Stomach (tissue), 19 donors: Measurements from ENCODE around the gene TAS2R5. TPM values are rescaled to one million over a fixed set of nuclear protein-coding genes. Genes with fewer than 3 reads are reported as not detected.
"Not testable (repeated sequence)": the region's sequence is repeated elsewhere in the genome, so short reads cannot be mapped to it uniquely, and the experiment has no call there.

Source experiments
- DNase-seq, 2 donors: peaks; one replicate each; pipeline versions ENCODE4 v3.0.0 to v3.0.0-alpha.2; 2013 to 2019
- H3K27ac ChIP-seq, 5 donors: fragments of 200-600 bp in 4 of 5; sonication (generic) in 4 of 5; one replicate each; pipeline ENCODE4 v1.5.1; 2013 to 2019; ENCODE audit warnings: mild to moderate bottlenecking in 1 of 5, moderate library complexity in 1 of 5
- H3K27me3 ChIP-seq, 3 donors: fragments of 200-600 bp; sonication (generic); one replicate each; pipeline ENCODE4 v1.5.1; 2017 to 2019; ENCODE audit warnings: mixed run types in 1 of 3
- H3K36me3 ChIP-seq, 4 donors: fragments of 200-600 bp; sonication (generic); 1 replicate in 3 of 4; 2 replicates in 1 of 4; pipeline ENCODE4 v1.5.1; 2016 to 2019
- H3K4me1 ChIP-seq, 4 donors: fragments of 200-600 bp; sonication (generic); one replicate each; pipeline ENCODE4 v1.5.1; 2016 to 2019
- H3K4me3 ChIP-seq, 4 donors: fragments of 200-600 bp; sonication (generic) in 3 of 4; one replicate each; pipeline ENCODE4 v1.5.1; 2016 to 2019; ENCODE audit warnings: mild to moderate bottlenecking in 1 of 4
- H3K9me3 ChIP-seq, 4 donors: fragments of 200-600 bp; sonication (generic); one replicate each; pipeline ENCODE4 v1.5.1; 2016 to 2019
- CTCF ChIP-seq, 7 experiments: fragments of 450-650 bp in 4 of 7; fragments of 200-600 bp in 3 of 7; sonication (generic) in 3 of 7; IDR thresholded peaks; one replicate each; pipeline ENCODE4 v1.5.1; 2016 to 2019; ENCODE audit warnings: antibody characterized with exemption in 7 of 7, control low read depth in 2 of 7, mild to moderate bottlenecking in 1 of 7
- EP300 ChIP-seq: sonication (generic); formaldehyde crosslinking; IDR thresholded peaks from one replicate; pipeline ENCODE4 v1.6.1; 2017; ENCODE audit warnings: antibody characterized with exemption
- POLR2A ChIP-seq, 4 donors: fragments of 450-650 bp; IDR thresholded peaks; one replicate each; pipeline ENCODE4 v1.6.1; 2016; ENCODE audit warnings: antibody characterized with exemption in 4 of 4, control low read depth in 2 of 4, mild to moderate bottlenecking in 1 of 4, moderate library complexity in 1 of 4
- POLR2AphosphoS5 ChIP-seq, 3 donors: sonication (generic); formaldehyde crosslinking; IDR thresholded peaks; one replicate each; pipeline ENCODE4 v1.6.1; 2016; ENCODE audit warnings: antibody characterized with exemption in 3 of 3
- WGBS, 5 donors: extraction: QIAGEN DNeasy Blood & Tissue Kit in 3 of 5; methylation state at CpG; one replicate each; pipeline versions ENCODE4 v1.1.5 to v1.1.7; 2013 to 2018; 5-methylcytosine and 5-hydroxymethylcytosine counted together
- intact Hi-C: fragments of 100-400 bp; cut with DNase I; formaldehyde crosslinking; loops from one replicate; pipeline ENCODE4 v1.15.1; 2023; ENCODE audit warnings: low total_unique reads
- long read RNA-seq, 10 donors: transcript quantifications; one replicate each; lab custom pipeline, GENCODE V29; 2026
- polyA plus RNA-seq, 3 donors: library from polyadenylated mRNA; stranded (reverse); fragments of 200-250 nt; gene quantifications; one replicate each; pipeline ENCODE4 v1.2.3, GENCODE V29; 2013
- total RNA-seq, 5 donors: library from RNA; depleted of rRNA; stranded (reverse); fragments of >200 nt; gene quantifications; one replicate each; pipeline versions ENCODE4 v1.1.0 to v1.2.3, GENCODE V29; 2014 to 2016
- donor health status: healthy with polysubstance abuse.
- donor health status: Bipolar disorder and iron deficiency.
- donor health status: healthy.

Gene TAS2R5
- total RNA-seq = 10 to 100 TPM in 1 of 5 donors, 1 to 10 TPM in 3, not detected in 1; 4.4 to 45.5 (median 9.0) TPM
- 1 to 10 TPM in 1 of 3 donors, under 1 TPM in 1, not detected in 1; 0.92 to 1.1 TPM for polyA plus RNA-seq
- long read RNA-seq, donor 1, partial matches to known transcripts = 0 of 1 reads
- long read RNA-seq, donor 1, other reads (novel, unspliced or antisense) = 0 of 1 reads
- long read RNA-seq, donor 2, transcript TAS2R5-201 (1 exons, 1,151 nt) = major isoform, 5 of 5 reads
- long read RNA-seq, donor 2, partial matches to known transcripts = 0 of 5 reads
- long read RNA-seq, donor 2, other reads (novel, unspliced or antisense) = 0 of 5 reads
- long read RNA-seq, donor 3, partial matches to known transcripts = 0 of 1 reads
- long read RNA-seq, donor 3, other reads (novel, unspliced or antisense) = 0 of 1 reads
- long read RNA-seq, donor 4, partial matches to known transcripts = 0 of 1 reads
- long read RNA-seq, donor 4, other reads (novel, unspliced or antisense) = 0 of 1 reads
- long read RNA-seq, donor 5 = 0 reads
- long read RNA-seq, donor 6, partial matches to known transcripts = 0 of 3 reads
- long read RNA-seq, donor 6, other reads (novel, unspliced or antisense) = 0 of 3 reads
- long read RNA-seq, donor 7 = 0 reads
- long read RNA-seq, donor 8, partial matches to known transcripts = 0 of 2 reads
- long read RNA-seq, donor 8, other reads (novel, unspliced or antisense) = 0 of 2 reads
- long read RNA-seq, donor 9 = 0 reads
- long read RNA-seq, donor 10, partial matches to known transcripts = 0 of 1 reads
- long read RNA-seq, donor 10, other reads (novel, unspliced or antisense) = 0 of 1 reads

GRCh38 chr7:141789917-141790316 is at the start of gene TAS2R5:
Gene TAS2R5, plus strand, starts transcription at chr7:141790217. Its CDS starts 145 bp downstream, at chr7:141790362.
- Histone ChIP-seq H3K4me1 (no peaks in the 10 kb centered on the region), H3K36me3 (peaks cover 0 to 31% (median 24%) of the 10 kb centered on the region in 4 donors), H3K4me3 (no peak within 1 kb of the TSS), H3K27me3 (no peaks in the 10 kb centered on the region), H3K27ac (no peak within 1 kb of the TSS), H3K9me3 (no peaks in the 10 kb centered on the region)
- TF ChIP-seq POLR2AphosphoS5 (IDR thresholded peaks at IDR 0.05) (no peak), CTCF (IDR thresholded peaks at IDR 0.05) (no peak), EP300 (no peak), POLR2A (IDR thresholded peaks at IDR 0.05) (no peak)
- WGBS, 5 donors = 75 to 96% (median 87%) methylated on average over 5 of the region's 5 CpGs
- intact Hi-C loops = no loop called here
- DNase-seq = no peak

GRCh38 chr7:141742229-141742628 is 47.8 kb upstream of the TAS2R5 start:
- Histone ChIP-seq H3K27me3 (no peaks in the 10 kb centered on the region), H3K4me3 (no peak overlapping the region), H3K27ac (no peak overlapping the region), H3K9me3 (no peaks in the 10 kb centered on the region), H3K36me3 (peaks cover 42 to 78% (median 73%) of the 10 kb centered on the region in 4 donors), H3K4me1 (peaks cover 15 to 41% (median 27%) of the 10 kb centered on the region in 4 donors)
- intact Hi-C loops = no loop called here
- no peak for TF ChIP-seq EP300
- TF ChIP-seq POLR2AphosphoS5 (IDR thresholded peaks at IDR 0.05) = no peak
- no peak for TF ChIP-seq POLR2A (IDR thresholded peaks at IDR 0.05)
- no peak for TF ChIP-seq CTCF (IDR thresholded peaks at IDR 0.05)
- WGBS, 5 donors = 41 to 77% (median 63%) methylated on average over 1 of the region's 1 CpG
- no peak for DNase-seq

- no peaks in the 10 kb centered on the region for H3K27me3 ChIP-seq
- TF ChIP-seq POLR2A (IDR thresholded peaks at IDR 0.05) (no peak), POLR2AphosphoS5 (IDR thresholded peaks at IDR 0.05) (no peak)
- intact Hi-C loops = no loop called here
- WGBS, 5 donors = 83 to 92% (median 88%) methylated on average over 2 of the region's 2 CpGs
- no peak overlapping the region for H3K4me3 ChIP-seq
- DNase-seq = no peak
- H3K9me3 ChIP-seq = no peaks in the 10 kb centered on the region
- peaks cover 5 to 32% (median 17%) of the 10 kb centered on the region in 4 donors for H3K4me1 ChIP-seq
- no peak overlapping the region for H3K27ac ChIP-seq
- H3K36me3 ChIP-seq = peaks cover 54 to 97% (median 93%) of the 10 kb centered on the region in 4 donors
These were observed 45.9 kb upstream of the TAS2R5 start for GRCh38 chr7:141744131-141744530.

- DNase-seq = no peak
- Histone ChIP-seq H3K27ac (no peak overlapping the region), H3K36me3 (peaks cover 72 to 100% (median 100%) of the 10 kb centered on the region in 4 donors), H3K9me3 (peaks cover 19 to 31% (median 27%) of the 10 kb centered on the region in 4 donors), H3K4me3 (no peak overlapping the region), H3K27me3 (no peaks in the 10 kb centered on the region), H3K4me1 (no peaks in the 10 kb centered on the region)
- TF ChIP-seq CTCF (IDR thresholded peaks at IDR 0.05) (no peak), POLR2AphosphoS5 (IDR thresholded peaks at IDR 0.05) (no peak), POLR2A (IDR thresholded peaks at IDR 0.05) (no peak), EP300 (no peak)
- 90 to 97% (median 96%) methylated on average over 2 of the region's 2 CpGs for WGBS, 5 donors
- intact Hi-C loops = no loop called here
These were observed 41.6 kb upstream of the TAS2R5 start for GRCh38 chr7:141748396-141748795.

GRCh38 chr7:141751904-141752303 is 38.1 kb upstream of the TAS2R5 start:
- H3K27ac ChIP-seq, H3K27me3 ChIP-seq, intact Hi-C loops, H3K4me1 ChIP-seq, H3K4me3 ChIP-seq, DNase-seq: not testable (repeated sequence)
- H3K36me3 ChIP-seq = peaks cover 53 to 100% (median 98%) of the 10 kb centered on the region in 4 donors
- WGBS, 5 donors = 98 to 99% (median 98%) methylated on average over 10 of the region's 10 CpGs
- H3K9me3 ChIP-seq = peaks cover 19 to 31% (median 27%) of the 10 kb centered on the region in 4 donors
